ENCODE data around the gene ADIPOR1. TPM values are rescaled to one million over a fixed set of nuclear protein-coding genes. Genes with fewer than 3 reads are reported as not detected.

ADIPOR1 gene
- total and polyA plus RNA-seq, 2 of the 4 experiments (the other 2 are of a cell fraction), result 82.7 to 92.5 TPM

GRCh38 chr1:202956969-202957368, 1.1 kb downstream of the ADIPOR1 start:
- no TSS peak for BruUV-seq (replicated peaks)
- Histone ChIP-seq H2AK5ac (ENCODE audit: low read depth, low read length) (no peak overlapping the region), H2AK9ac (replicated peaks; ENCODE audit: low read depth, low read length, poor library complexity) (no peak overlapping the region), H3K27ac (ENCODE audit: insufficient read depth, low read length) (no peak overlapping the region), H2BK15ac (ENCODE audit: low read depth, low read length) (no peak overlapping the region), H3K4me2 (ENCODE audit: low read depth, low read length) (peak overlapping the region; percentile 99), H3K36me3 (ENCODE audit: control insufficient read depth, insufficient read depth, low read length) (no peaks in the 10 kb centered on the region), H3K23ac (ENCODE audit: low read depth, low read length) (0 out of 2 replicates have a peak overlapping the region, but pooled peaks have one; percentile 48), H3K14ac (replicated peaks; ENCODE audit: low read depth, low read length) (no peak overlapping the region), H4K5ac (ENCODE audit: low read depth, low read length) (no peak overlapping the region), H3K9me1 (ENCODE audit: insufficient read depth, low read length) (peaks cover 16% of the 10 kb centered on the region), H2BK5ac (ENCODE audit: low read depth, low read length, poor library complexity, severe bottlenecking) (no peak overlapping the region), H4K91ac (ENCODE audit: insufficient read depth, low read depth, low read length) (no peak overlapping the region), H2BK20ac (ENCODE audit: low read depth, low read length) (no peak overlapping the region), H3K9ac (ENCODE audit: low read depth, low read length) (peak overlapping the region; percentile 97; the same call in 1 of the 2 replicates), H4K20me1 (ENCODE audit: insufficient read depth, low read length) (peaks cover 35% of the 10 kb centered on the region; the same call in 1 of the 2 replicates), H3K56ac (ENCODE audit: extremely low read depth, insufficient read depth, low read length) (no peak overlapping the region), H3K4ac (ENCODE audit: low read depth, low read length) (no peak overlapping the region), H3K4me3 (ENCODE audit: insufficient read depth, low read depth, low read length) (peak overlapping the region; percentile 94; the same call in 1 of the 2 replicates), H3K27me3 (ENCODE audit: control insufficient read depth, insufficient read depth, low read length) (no peaks in the 10 kb centered on the region), H3K79me1 (ENCODE audit: low read depth in 1 of 2, low read length in 2 of 2) (peaks cover 13 to 63% of the 10 kb centered on the region in 2 experiments), H3K4me1 (ENCODE audit: control insufficient read depth, insufficient read depth, low read length) (peaks cover 9% of the 10 kb centered on the region), H2BK120ac (ENCODE audit: low read depth, low read length) (no peak overlapping the region), H3K9me3 (ENCODE audit: control insufficient read depth, insufficient read depth, low read length) (no peaks in the 10 kb centered on the region), H4K8ac (ENCODE audit: low read depth in 2 of 2, low read length in 2 of 2) (peak overlapping the region in 1 of 2 experiments; percentile 37; a peak in 1 of 4 replicates), H3K18ac (ENCODE audit: low read depth, low read length) (no peak overlapping the region), H2AFZ (replicated peaks; ENCODE audit: low read length, poor library complexity) (no peak overlapping the region)
- in situ Hi-C loops (cut with MboI; ENCODE audit: low sequenced_read_pairs), result no loop called here
- no peak for DNase-seq
- dilution Hi-C loops (cut with HindIII; ENCODE audit: low sequenced_read_pairs, unreplicated experiment), result no loop called here
- 89% methylated on average over 3 of the region's 6 CpGs; no CpG with 5 or more reads in 1 of the 2 experiments for WGBS, 2 experiments (ENCODE audit: extremely low coverage in 2 of 2, insufficient read length in 1 of 2)
- POLR2A ChIA-PET (ENCODE audit: unreplicated experiment), result no interaction called here
- ATAC-seq (ENCODE audit: low read depth), result no peak
- CTCF ChIA-PET, result no interaction called here
- TF ChIP-seq CHD1 (IDR thresholded peaks at IDR 0.05; ENCODE audit: low read depth, low read length), result no peak
- no peak for TF ChIP-seq ELK1 (IDR thresholded peaks at IDR 0.05; ENCODE audit: borderline replicate concordance, low read depth, low read length)
- no peak for TF ChIP-seq CTCF (conservative IDR thresholded peaks at IDR 0.05; ENCODE audit: low read depth, low read length)
- TF ChIP-seq CEBPB (IDR thresholded peaks at IDR 0.05; ENCODE audit: low read depth, low read length), result no peak
- TF ChIP-seq MXI1 (IDR thresholded peaks at IDR 0.05; ENCODE audit: borderline replicate concordance, low read depth, low read length), result no peak
- intact Hi-C loops (cut with micrococcal nuclease), result no loop called here

Measured in IMR-90 (cell line).